GM19043 (cell line): Measurements from ENCODE around the gene WDR43.

Experiments
- ATAC-seq: cut with Tn5 transposase; IDR thresholded peaks from one replicate; pipeline ENCODE4 v1.9.1; 2021; ENCODE audit warnings: low read depth; ENCODE audit not compliant: unreplicated experiment

Gene WDR43, protein sequence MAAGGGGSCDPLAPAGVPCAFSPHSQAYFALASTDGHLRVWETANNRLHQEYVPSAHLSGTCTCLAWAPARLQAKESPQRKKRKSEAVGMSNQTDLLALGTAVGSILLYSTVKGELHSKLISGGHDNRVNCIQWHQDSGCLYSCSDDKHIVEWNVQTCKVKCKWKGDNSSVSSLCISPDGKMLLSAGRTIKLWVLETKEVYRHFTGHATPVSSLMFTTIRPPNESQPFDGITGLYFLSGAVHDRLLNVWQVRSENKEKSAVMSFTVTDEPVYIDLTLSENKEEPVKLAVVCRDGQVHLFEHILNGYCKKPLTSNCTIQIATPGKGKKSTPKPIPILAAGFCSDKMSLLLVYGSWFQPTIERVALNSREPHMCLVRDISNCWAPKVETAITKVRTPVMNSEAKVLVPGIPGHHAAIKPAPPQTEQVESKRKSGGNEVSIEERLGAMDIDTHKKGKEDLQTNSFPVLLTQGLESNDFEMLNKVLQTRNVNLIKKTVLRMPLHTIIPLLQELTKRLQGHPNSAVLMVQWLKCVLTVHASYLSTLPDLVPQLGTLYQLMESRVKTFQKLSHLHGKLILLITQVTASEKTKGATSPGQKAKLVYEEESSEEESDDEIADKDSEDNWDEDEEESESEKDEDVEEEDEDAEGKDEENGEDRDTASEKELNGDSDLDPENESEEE

GRCh38 chr2:28894470-28895188 lies at the start of gene WDR43:
TSS of gene WDR43 (plus strand) at chr2:28894667. CDS start at chr2:28894699, 32 bp downstream.
- peak; percentile 81 for ATAC-seq

DNA sequence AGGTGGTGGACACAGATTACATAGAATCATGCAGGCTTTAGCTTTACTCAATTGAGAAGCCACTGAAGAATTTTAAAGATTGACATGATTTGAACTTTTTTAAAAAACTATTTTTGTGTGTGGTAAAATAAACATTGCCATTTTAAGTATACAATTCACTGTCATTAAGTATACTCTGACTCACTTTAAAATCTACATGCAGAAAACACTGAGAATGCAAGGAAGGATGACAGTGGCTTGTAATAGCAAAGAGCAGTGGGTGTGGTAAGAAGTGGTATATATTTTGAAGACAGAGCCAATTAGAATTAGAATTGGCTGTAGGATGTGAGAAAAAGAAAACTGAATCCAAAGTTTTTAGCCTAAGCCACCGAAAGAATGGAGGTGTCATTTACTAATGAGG lies 39.3 kb upstream of the WDR43 start:
- ATAC-seq, result no peak

DNA sequence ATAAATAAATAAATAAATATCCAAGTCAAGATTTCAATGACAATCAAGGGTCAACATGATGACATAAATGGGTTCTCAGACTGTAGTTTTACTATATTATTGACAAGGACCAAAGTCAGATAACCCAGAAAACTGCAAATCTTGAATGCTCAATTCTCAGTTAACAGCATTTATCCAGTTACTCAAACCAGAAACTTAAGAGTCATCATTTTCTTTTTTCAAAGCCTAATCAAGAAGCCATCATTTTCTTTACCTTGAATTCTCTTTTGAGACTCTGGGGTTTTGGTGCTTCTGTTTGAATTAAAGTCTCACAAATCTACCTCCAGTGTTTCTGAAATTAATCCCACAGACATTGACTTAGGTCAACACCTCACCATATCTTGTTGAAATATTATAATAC lies 38.5 kb upstream of the WDR43 start:
- no peak for ATAC-seq

DNA sequence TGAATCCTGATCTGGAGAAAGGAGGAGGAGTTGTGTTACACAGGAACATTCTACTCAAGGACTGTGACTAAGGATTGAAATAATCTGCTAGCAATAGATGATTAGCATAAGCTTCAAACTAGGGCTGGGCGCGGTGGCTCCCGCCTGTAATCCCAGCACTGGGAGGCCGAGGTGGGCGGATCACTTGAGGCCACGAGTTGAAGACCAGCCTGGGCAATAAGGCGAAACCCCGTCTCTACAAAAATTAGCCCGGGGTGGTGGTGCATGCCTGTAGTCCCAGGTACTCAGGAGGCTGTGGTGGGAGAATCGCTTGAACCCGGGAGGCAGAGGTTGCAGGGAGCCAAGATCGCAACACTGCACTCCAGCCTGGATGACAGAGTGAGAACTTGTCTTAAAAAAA lies 25.9 kb upstream of the WDR43 start:
- ATAC-seq, result no peak

GRCh38 chr2:28869494-28870145 lies 24.8 kb upstream of the WDR43 start:
- peak; percentile 27 for ATAC-seq

- peak; percentile 91 for ATAC-seq
Measured at GRCh38 chr2:28870146-28870891, 24.1 kb upstream of the WDR43 start, which contains the start of gene TRMT61B. TSS of gene TRMT61B (minus strand) at chr2:28870309. CDS start at chr2:28870277, 32 bp downstream.

GRCh38 chr2:28871620-28872019 lies 22.8 kb upstream of the WDR43 start:
- no peak for ATAC-seq

DNA sequence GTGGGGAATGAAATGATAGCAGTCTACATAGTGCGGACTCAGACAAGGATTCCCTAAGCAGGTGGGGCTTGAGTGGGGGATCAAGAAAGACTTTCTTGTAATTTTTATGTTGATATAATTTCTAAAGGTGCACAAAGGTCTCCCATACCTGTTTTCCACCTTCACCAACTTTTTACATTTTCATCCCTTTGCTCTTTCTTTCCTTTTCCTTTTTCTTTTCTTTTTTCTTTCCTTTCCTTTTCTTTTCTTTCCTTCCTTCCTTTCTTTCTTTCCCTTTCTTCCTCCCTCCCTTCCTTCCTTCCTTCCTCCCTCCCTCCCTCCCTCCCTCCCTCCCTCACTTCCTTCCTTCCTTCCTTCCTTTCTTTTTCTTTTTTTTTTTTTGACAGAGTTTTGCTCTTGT lies 14.3 kb upstream of the WDR43 start:
- no peak for ATAC-seq

DNA sequence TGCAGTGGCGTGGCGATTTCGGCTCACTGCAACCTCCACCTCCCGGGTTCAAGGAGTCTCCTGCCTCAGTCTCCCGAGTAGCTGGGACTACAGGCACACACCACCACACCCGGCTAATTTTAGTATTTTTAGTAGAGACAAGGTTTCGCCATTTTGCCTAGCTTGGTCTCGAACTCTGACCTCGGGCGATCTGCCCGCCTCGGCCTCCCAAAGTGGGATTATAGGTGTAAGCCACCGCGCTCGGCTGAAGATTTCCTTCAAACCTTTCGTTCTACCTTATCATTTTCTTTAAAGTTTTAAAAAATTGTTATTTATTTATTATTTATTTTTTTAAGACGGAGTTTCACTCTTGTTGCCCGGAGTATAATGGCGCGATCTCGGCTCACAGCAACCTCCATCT lies 979 bp upstream of the WDR43 start:
- no peak for ATAC-seq

DNA sequence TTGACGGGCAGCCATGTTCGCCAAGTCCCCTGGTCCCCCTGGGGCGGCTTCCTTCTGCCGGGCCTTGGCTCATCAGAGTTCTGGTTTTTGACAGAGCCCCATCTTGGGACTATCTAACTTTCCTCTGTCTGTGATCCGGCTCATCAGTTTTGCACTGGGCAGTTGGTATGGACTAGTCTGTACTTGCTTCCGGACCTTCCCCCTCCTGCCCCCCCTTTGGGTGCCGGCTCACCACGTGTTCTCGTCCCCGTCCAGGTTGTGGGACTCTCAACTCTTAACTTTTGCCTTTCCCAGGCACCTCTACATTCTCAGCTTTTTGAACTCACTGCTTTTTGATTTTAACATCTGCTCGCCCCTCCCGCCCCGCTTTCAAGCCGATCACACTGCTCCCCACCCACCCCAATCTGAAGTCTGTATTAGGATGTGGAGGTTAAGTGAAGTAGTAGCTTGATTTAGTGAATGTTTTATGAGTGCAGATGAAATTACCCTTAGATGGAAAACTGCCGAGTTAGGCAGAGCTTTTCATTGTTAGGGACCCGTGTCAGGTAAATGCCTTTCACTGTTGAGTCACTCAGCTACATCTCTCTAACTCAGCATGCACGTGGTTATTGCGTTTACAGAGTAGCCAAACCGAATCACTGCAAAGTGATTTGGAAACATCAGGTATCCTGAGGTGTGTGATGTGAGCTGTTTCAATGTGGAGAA lies 874 bp downstream of the WDR43 start:
- peak; percentile 19 for ATAC-seq

- no peak for ATAC-seq
Measured at GRCh38 chr2:28896906-28897305, 2.4 kb downstream of the WDR43 start.

DNA sequence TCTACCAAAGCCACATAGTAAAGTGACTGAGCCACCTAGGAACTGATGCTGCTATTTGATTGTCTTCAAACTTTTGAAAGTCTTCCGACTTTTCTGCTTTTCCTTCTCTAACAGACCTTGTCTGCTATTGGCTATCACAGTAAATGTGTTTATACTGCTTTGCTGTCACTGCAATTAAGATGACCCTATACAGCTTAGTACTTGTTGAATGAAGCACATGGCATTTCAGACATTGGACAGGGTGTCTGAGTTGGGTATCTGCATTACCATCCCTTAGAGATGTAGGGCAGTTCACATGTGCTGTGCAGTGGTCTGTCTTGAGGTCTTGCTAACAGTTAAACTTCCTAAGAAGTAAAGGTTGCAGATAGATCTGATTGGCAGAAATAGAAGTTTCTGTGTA lies 3.6 kb downstream of the WDR43 start:
- no peak for ATAC-seq

DNA sequence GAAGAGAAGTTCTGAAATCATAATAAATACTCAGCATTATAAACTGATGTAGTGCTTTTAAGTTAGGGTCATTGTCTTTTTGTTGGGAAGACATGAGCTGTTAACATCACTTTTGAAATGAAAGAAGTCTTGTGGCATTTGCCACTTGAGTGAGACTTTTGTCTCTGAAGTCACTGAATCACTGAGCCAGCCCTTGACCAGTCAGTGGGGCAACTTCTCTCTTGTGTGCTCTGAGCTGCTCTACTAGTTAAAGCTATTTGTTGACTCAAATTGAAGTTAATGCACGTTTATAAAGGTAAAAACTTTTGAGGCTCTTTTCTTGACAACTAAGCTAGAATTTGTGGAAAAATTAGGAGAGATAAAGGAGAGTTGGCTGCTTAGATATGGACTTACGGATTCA lies 6.7 kb downstream of the WDR43 start:
- ATAC-seq, result no peak

- ATAC-seq, result no peak
Measured at GRCh38 chr2:28901841-28902240, 7.4 kb downstream of the WDR43 start.

DNA sequence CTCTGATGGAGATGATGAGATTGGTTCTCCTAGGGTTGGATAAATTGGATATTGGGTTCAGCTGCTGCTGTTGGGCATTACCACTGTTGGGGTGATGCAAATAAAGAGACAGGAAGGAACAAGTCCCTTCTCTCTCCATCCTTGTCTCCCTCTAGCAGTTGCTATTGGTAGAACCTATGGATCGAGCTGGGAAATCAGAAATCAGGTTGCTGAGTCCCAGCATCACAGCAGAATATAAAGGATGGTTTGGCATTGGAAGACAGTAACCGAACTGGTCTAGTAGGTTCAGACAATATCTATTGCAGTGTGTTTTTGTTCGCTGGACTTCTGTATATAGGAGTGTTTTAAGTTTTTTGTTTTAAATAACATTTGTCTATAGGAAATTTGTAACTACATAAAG lies 8.1 kb downstream of the WDR43 start:
- ATAC-seq, result no peak

GRCh38 chr2:28904295-28904694 lies 9.8 kb downstream of the WDR43 start:
- no peak for ATAC-seq

DNA sequence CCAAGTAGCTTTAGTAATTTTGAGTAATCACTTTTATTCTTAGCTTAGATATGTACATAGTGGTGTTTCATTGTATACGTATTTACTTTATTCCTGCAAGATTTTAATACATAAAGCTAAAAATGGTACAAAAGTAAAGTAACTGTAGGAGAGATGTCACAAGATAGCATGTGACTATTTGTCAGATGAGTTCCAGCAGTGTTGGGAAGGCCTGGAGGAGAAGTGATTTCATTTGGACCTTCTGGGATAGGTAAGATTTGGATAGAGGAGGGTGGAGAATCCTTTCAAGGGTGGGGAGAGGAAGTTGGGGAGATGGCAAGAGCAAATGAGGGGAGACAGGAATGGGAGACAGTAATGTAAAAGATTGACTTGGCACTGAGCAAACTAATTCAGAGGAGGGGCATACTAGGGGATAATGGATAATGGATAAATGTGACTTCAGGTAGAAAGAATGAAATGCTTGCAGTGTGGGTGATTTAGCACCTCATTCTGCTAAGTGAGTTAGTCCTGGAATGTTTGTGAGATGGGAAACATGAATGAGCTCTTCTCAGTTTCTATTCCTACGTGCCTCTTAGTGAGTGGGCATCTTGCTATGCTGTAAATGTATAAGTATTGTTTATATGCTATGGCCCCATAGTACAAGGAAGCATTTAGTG lies 10.5 kb downstream of the WDR43 start:
- ATAC-seq, result no peak

GRCh38 chr2:28905533-28905932 lies 11.1 kb downstream of the WDR43 start:
- no peak for ATAC-seq

GRCh38 chr2:28906376-28906775 lies 11.9 kb downstream of the WDR43 start:
- no peak for ATAC-seq
